Small intestine (tissue), 7 donors: Measurements from ENCODE around the gene TAF3. TPM values are rescaled to one million over a fixed set of nuclear protein-coding genes. Genes with fewer than 3 reads are reported as not detected.
A peak's percentile ranks its signal among the peaks of the same experiment; 100 is the strongest.

ENCODE experiments used
- DNase-seq, 2 donors: peaks; one replicate each; pipeline versions ENCODE4 v3.0.0 to v3.0.0-alpha.2; 2013
- FAIRE-seq: peaks from 2 replicates; lab custom pipeline; 2012; peaks lifted over from hg19 to GRCh38; lab: Jason Lieb, UNC
- H3K27ac ChIP-seq, 3 donors: one replicate each; pipeline ENCODE4 v1.5.1; 2013; ENCODE audit warnings: low read length in 2 of 3, mild to moderate bottlenecking in 2 of 3, control low read depth in 1 of 3, inconsistent platforms in 1 of 3, low read depth in 1 of 3, moderate library complexity in 1 of 3
- H3K27me3 ChIP-seq, 3 donors: one replicate each; pipeline ENCODE4 v1.6.1; 2013; ENCODE audit warnings: low read length in 3 of 3, inconsistent platforms in 1 of 3; ENCODE audit not compliant: control insufficient read depth in 3 of 3, insufficient read depth in 3 of 3
- H3K36me3 ChIP-seq, 3 donors: one replicate each; pipeline ENCODE4 v1.6.1; 2013; ENCODE audit warnings: low read length in 3 of 3, inconsistent platforms in 1 of 3, low read depth in 1 of 3, mild to moderate bottlenecking in 1 of 3, moderate library complexity in 1 of 3; ENCODE audit not compliant: control insufficient read depth in 3 of 3, insufficient read depth in 2 of 3
- H3K4me1 ChIP-seq, 3 donors: one replicate each; pipeline ENCODE4 v1.6.1; 2013; ENCODE audit warnings: low read length in 2 of 3, inconsistent platforms in 1 of 3, low read depth in 1 of 3, mild to moderate bottlenecking in 1 of 3, moderate library complexity in 1 of 3; ENCODE audit not compliant: control insufficient read depth in 3 of 3, insufficient read depth in 2 of 3
- H3K4me3 ChIP-seq, 3 donors: one replicate each; pipeline ENCODE4 v1.5.1; 2013; ENCODE audit warnings: low read length in 3 of 3, control low read depth in 1 of 3, inconsistent platforms in 1 of 3, low read depth in 1 of 3, mild to moderate bottlenecking in 1 of 3, moderate library complexity in 1 of 3
- H3K9me3 ChIP-seq, 2 donors: one replicate each; pipeline ENCODE4 v1.6.1; 2013; ENCODE audit warnings: low read depth in 1 of 2, low read length in 1 of 2; ENCODE audit not compliant: control insufficient read depth in 2 of 2, insufficient read depth in 1 of 2
- WGBS, 3 donors: extraction: QIAGEN DNeasy Blood & Tissue Kit; methylation state at CpG; one replicate each; pipeline ENCODE4 v1.1.7; 2013; 5-methylcytosine and 5-hydroxymethylcytosine counted together
- polyA plus RNA-seq, 4 donors: library from polyadenylated mRNA; stranded (reverse) in 3 of 4; unstranded in 1 of 4; fragments of 200-250 nt in 3 of 4; fragments of 120-200 nt in 1 of 4; gene quantifications; one replicate each; pipeline versions ENCODE4 v1.2.1 to v1.2.3, GENCODE V29; 2013
- donor health status: healthy with polysubstance abuse.
- donor health status: control.
- donor health status: control.
- donor health status: Bipolar disorder and iron deficiency.
- donor health status: healthy.

Gene TAF3
- polyA plus RNA-seq, 4 donors = 3.4 to 5.4 (median 4.5) TPM

DNA sequence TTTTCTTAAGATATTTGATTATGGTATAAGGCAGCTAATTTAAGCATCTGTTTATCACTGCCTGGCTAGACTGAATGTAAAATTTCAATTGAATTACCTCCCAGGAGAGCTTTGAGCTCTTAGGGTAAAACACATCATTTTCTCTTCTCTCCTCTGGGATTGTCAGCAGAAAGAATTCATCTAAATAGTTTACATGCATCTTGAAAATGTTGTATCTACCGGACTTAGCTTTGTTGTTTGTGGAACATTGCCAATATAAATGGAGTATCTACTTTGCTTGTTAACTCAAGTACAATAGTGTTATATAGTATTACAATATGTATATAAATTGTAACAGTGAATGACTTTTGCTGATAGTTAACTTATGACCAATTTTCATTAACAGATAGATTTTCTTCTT lies 73.3 kb downstream of the TAF3 start:
- Histone ChIP-seq H3K4me1 (no peaks in the 10 kb centered on the region), H3K4me3 (no peak overlapping the region), H3K9me3 (no peaks in the 10 kb centered on the region), H3K27ac (no peak overlapping the region), H3K27me3 (no peaks in the 10 kb centered on the region), H3K36me3 (peaks cover 0 to 2% (median 0%) of the 10 kb centered on the region in 3 donors)
- peak; percentile 23 for FAIRE-seq
- DNase-seq = no peak
- 24 to 39% (median 32%) methylated on average over 1 of the region's 1 CpG for WGBS, 3 donors

DNA sequence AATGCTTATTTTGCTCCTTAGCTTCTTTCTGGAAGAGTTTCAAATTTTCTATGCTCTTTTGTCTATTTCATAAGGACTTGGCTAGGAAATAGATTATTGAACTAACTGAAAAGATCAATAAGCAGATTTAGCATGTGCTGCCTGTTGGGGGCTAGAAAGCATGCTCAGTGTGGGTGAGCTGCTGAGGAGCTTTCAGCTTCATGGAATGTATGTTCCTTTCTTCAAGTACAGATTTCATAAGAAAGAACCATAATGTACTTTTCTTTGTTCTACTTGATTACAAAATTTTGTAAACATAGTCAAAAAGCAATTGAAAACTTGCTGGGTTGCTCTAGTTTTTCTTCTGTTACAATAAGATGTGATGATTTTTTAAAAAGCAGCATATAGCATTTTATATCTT lies 73.8 kb downstream of the TAF3 start:
- Histone ChIP-seq H3K4me3 (no peak overlapping the region), H3K4me1 (no peaks in the 10 kb centered on the region), H3K36me3 (peaks cover 0 to 7% (median 0%) of the 10 kb centered on the region in 3 donors), H3K27ac (no peak overlapping the region), H3K9me3 (no peaks in the 10 kb centered on the region), H3K27me3 (no peaks in the 10 kb centered on the region)
- FAIRE-seq (no peak), DNase-seq (no peak)

DNA sequence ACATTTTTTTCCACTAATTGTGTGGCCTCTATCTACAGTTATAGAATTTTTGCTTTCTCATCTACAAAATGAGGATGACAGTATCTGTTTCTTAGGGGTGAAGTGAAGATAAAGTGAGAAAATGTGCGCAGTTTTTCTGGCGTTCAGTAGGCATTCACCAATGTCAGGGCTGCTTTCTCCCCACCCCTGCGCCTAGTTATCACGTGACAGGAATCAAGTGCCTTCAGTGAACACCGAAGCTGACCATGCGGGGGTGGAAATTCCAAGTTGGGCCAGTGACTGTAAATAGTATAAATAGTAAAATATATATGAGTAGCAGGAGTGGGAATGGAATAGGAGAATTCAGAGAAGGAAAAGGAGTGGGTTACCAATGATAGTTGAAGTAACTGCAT lies 77.4 kb downstream of the TAF3 start:
- Histone ChIP-seq H3K27ac (no peak overlapping the region), H3K4me3 (no peak overlapping the region), H3K36me3 (peaks cover 0 to 13% (median 0%) of the 10 kb centered on the region in 3 donors), H3K4me1 (no peaks in the 10 kb centered on the region), H3K9me3 (no peaks in the 10 kb centered on the region), H3K27me3 (no peaks in the 10 kb centered on the region)
- WGBS, 3 donors = 97% methylated on average over 6 of the region's 6 CpGs
- DNase-seq (no peak), FAIRE-seq (no peak)

DNA sequence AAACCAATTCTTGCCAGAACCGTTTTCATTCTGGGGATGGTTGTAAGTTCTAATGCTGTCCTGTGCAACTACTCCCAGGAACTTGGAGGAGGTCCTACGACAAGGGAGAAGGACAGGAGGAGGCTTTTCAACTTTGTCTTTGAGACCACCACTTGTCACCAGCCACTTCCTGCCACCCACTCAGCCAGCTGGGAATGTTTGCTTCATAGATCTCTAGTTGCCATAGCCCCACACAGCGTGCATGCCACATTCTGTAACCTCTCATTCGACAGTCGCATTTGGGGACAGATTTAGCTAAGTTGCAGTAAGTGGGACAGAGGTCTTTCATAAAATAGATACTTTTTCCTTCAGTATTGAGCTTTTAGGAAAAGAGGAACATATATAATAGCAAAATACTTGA lies 78.0 kb downstream of the TAF3 start:
- 91 to 93% (median 92%) methylated on average over 5 of the region's 5 CpGs for WGBS, 3 donors
- FAIRE-seq = no peak
- H3K9me3 ChIP-seq = no peaks in the 10 kb centered on the region
- H3K4me3 ChIP-seq = no peak overlapping the region
- DNase-seq = no peak
- H3K27ac ChIP-seq = no peak overlapping the region
- H3K4me1 ChIP-seq = no peaks in the 10 kb centered on the region
- no peaks in the 10 kb centered on the region for H3K27me3 ChIP-seq
- peaks cover 0 to 13% (median 0%) of the 10 kb centered on the region in 3 donors for H3K36me3 ChIP-seq

DNA sequence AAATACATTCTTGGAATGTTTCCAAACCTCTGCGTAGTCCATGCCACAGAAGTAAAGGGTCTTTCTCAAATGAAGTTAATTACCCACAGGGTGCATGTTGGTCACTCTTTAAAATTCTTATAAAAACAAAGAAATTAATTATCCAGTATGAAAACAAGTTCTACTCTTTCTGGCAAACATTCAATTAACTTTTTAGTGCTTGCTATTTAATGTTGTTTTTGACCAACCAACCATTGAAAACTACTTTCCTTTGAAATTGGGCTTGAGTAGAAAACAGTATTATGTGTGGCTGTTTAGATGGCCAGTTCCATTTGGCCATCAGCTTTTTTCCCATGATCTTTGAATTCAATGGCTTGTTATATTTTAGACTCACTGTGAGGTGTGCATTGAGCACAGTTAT lies 83.0 kb downstream of the TAF3 start:
- peaks cover 0 to 3% (median 0%) of the 10 kb centered on the region in 3 donors for H3K4me1 ChIP-seq
- H3K4me3 ChIP-seq = no peak overlapping the region
- H3K27ac ChIP-seq = no peak overlapping the region
- peaks cover 0 to 12% (median 0%) of the 10 kb centered on the region in 3 donors for H3K36me3 ChIP-seq
- H3K9me3 ChIP-seq = no peaks in the 10 kb centered on the region
- no peaks in the 10 kb centered on the region for H3K27me3 ChIP-seq
- FAIRE-seq (no peak), DNase-seq (no peak)
- WGBS, 3 donors = 97 to 100% (median 99%) methylated on average over 1 of the region's 1 CpG

DNA sequence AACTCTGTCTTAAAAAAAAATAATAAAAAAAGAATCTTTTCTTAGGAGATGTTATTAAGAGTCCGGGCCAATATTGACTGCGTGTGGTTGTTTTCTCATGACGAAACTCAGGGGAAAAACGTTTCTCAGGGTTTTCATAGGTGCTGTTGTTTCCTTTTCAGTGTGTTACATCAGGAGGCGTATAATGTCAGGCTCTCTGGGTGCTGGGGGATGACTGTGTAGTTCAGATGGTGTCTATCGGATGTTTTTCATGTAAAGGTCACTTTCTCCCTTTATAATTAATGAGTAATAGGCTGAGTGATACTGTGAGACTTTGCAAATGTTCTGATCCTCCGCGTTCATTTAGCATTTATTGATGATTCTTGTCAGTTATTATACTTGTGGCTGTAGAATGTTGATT lies 84.1 kb downstream of the TAF3 start:
- H3K27me3 ChIP-seq = no peaks in the 10 kb centered on the region
- H3K4me3 ChIP-seq = no peak overlapping the region
- WGBS, 3 donors = 82 to 89% (median 87%) methylated on average over 8 of the region's 8 CpGs
- no peaks in the 10 kb centered on the region for H3K9me3 ChIP-seq
- peaks cover 0 to 5% (median 0%) of the 10 kb centered on the region in 3 donors for H3K36me3 ChIP-seq
- FAIRE-seq = no peak
- peaks cover 0 to 3% (median 0%) of the 10 kb centered on the region in 3 donors for H3K4me1 ChIP-seq
- no peak for DNase-seq
- H3K27ac ChIP-seq = no peak overlapping the region

DNA sequence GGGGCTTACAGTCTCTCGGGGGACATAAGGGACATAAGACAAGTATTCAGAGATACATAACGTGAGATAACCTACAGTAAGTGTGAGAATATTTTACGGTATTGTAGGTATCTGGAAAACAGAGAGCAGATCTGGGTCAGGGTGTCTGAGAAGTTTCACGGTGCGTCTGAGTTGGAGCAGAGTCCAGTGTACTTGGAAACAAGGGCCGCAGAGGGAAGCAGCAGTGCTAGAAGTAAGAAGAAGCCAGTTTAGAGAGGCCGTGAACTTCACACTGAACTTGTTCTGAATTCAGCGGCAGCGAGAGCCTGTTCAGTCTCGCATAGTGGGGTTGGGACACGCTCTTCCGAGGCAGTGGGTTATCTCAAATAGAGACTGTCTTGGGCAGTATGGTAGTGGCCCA lies 85.5 kb downstream of the TAF3 start:
- 61 to 85% (median 68%) methylated on average over 12 of the region's 12 CpGs for whole genome bisulfite sequencing, 3 donors
- Histone ChIP-seq H3K4me3 (no peak overlapping the region), H3K27ac (peak overlapping the region in 1 of 3 donors; percentile 76), H3K27me3 (no peaks in the 10 kb centered on the region), H3K4me1 (peaks cover 0 to 3% (median 0%) of the 10 kb centered on the region in 3 donors), H3K9me3 (no peaks in the 10 kb centered on the region), H3K36me3 (peaks cover 0 to 3% (median 0%) of the 10 kb centered on the region in 3 donors)
- FAIRE-seq = no peak
- DNase-seq = peak; percentile 33 to 71

DNA sequence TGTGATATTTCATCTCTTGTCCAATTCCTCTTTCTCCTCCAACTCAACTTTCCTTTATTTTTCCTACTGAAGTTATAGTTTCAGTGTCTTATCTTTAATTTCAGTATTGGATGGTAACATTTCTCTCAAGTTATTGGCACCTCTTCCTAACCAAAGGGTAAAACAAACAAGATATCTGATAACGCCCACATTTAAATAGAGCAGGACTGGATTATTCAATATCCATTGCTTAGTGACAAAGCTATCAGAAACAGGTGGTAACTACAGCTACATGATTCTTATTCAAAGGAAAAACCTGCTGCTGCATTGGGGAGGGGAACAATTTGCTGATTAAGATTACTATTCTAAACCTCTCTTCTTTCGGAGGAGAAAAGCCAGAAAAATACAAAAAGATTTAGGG lies 87.8 kb downstream of the TAF3 start:
- 27 to 66% (median 42%) methylated on average over 2 of the region's 2 CpGs for WGBS, 3 donors
- H3K27ac ChIP-seq = no peak overlapping the region
- no peaks in the 10 kb centered on the region for H3K27me3 ChIP-seq
- H3K4me3 ChIP-seq = no peak overlapping the region
- FAIRE-seq (no peak), DNase-seq (no peak)
- peaks cover 0 to 3% (median 0%) of the 10 kb centered on the region in 3 donors for H3K4me1 ChIP-seq
- no peaks in the 10 kb centered on the region for H3K36me3 ChIP-seq
- no peaks in the 10 kb centered on the region for H3K9me3 ChIP-seq

DNA sequence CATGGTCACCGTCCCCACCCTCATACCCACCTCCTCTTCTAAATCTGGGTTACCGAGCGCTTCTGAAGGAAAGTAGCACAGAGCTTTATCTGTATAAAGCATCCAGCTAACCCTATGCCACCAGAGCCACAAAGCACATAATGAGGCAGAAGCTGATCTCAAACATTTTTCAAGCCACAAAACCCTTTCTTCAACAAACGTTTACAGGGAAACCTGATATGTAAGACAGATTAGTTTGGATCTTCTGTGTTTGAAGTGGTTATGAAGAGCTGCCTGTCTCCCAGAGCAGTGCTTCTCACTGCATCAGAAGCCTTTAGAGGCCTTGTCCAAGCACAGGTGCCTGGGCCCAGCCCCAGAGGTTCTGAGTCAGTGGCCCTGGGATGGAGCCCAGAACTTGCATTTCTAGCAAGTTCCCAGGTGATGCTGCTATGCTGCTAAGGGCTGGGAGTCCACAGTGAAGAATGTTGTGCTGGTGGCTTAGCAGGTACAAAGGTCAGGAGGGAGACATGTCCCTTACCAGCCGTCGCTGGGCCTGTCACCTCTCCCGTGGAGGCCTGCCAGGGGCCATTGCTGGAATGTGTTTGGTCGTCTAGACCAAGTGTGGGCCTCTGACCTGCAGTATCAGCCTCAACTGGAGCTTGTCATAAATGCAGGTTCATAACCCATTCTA lies 90.4 kb downstream of the TAF3 start:
- WGBS, 3 donors = 52 to 72% (median 53%) methylated on average over 8 of the region's 8 CpGs
- H3K36me3 ChIP-seq = no peaks in the 10 kb centered on the region
- peaks cover 0 to 3% (median 0%) of the 10 kb centered on the region in 3 donors for H3K4me1 ChIP-seq
- no peaks in the 10 kb centered on the region for H3K27me3 ChIP-seq
- peak overlapping the region in 1 of 3 donors; percentile 49 for H3K27ac ChIP-seq
- H3K4me3 ChIP-seq = no peak overlapping the region
- DNase-seq = peak; percentile 53 to 66
- no peak for FAIRE-seq
- H3K9me3 ChIP-seq = no peaks in the 10 kb centered on the region
